GM12874 (cell line): ENCODE data around the gene NXPE2.

Experiments
- CTCF ChIP-seq: IDR thresholded peaks from 2 replicates; pipeline ENCODE4 v1.5.1; 2011; ENCODE audit warnings: low read depth, mild to moderate bottlenecking, control low read depth, low read length, moderate library complexity; ENCODE audit not compliant: insufficient read depth

NXPE2 gene

GRCh38 chr11:114678125-114679036 is at the start of gene NXPE2:
TSS of gene NXPE2 (plus strand) at chr11:114678527. CDS start at chr11:114678576, 49 bp downstream.
- no peak for TF ChIP-seq CTCF

DNA sequence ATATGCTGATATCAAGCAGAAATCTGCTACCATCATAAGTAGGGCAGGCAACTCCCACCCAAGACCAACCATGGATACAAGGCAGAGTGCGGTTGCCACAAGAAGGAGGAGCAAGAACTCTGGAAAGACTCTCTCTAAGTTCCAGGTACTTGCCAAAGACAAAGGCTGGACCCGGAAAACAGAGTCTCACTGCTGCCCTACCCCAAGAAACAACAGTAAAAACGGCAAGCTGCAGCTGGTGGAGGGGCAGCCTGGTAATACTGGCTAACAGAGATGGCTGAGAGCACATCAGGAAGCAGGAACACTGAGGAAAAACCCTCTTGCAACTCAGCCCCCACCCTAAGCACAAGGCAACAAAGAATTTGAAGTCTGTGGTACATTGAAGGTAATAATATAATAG is 27.7 kb upstream of the NXPE2 start:
- TF ChIP-seq CTCF, result no peak

- TF ChIP-seq CTCF, result no peak
Measured at GRCh38 chr11:114651145-114651718, 27.1 kb upstream of the NXPE2 start.

GRCh38 chr11:114653148-114653547 is 25.2 kb upstream of the NXPE2 start:
- no peak for TF ChIP-seq CTCF

- no peak for TF ChIP-seq CTCF
Measured at GRCh38 chr11:114664641-114665040, 13.7 kb upstream of the NXPE2 start.

GRCh38 chr11:114666760-114667159 is 11.6 kb upstream of the NXPE2 start:
- TF ChIP-seq CTCF, result no peak

- TF ChIP-seq CTCF, result no peak
Measured at GRCh38 chr11:114668109-114668508, 10.2 kb upstream of the NXPE2 start.
